NB4 (cell line): Measurements from ENCODE around the gene FAM163B.

Experiments
- DNase-seq: peaks from one replicate; pipeline ENCODE4 v3.0.0; 2010; ENCODE audit warnings: low read depth
- H3K4me3 ChIP-seq: one replicate; pipeline ENCODE4 v1.5.1; 2011; ENCODE audit warnings: mild to moderate bottlenecking, low read depth, low read length, moderate library complexity
- CTCF ChIP-seq: IDR thresholded peaks from one replicate; pipeline ENCODE4 v1.5.1; 2012; ENCODE audit warnings: low read depth, low read length
- MAX ChIP-seq: IDR thresholded peaks from 2 replicates; pipeline ENCODE4 v1.6.1; 2011; ENCODE audit warnings: low read depth, low read length
- MYC ChIP-seq: IDR thresholded peaks from 2 replicates; pipeline ENCODE4 v1.6.1; 2011; ENCODE audit warnings: low read depth, low read length
- POLR2A ChIP-seq: IDR thresholded peaks from 2 replicates; pipeline ENCODE4 v1.6.1; 2011; ENCODE audit warnings: mild to moderate bottlenecking; ENCODE audit not compliant: insufficient read length; ENCODE audit errors: extremely low read depth

The FAM163B gene

GRCh38 chr9:133633681-133634080 lies 24.5 kb upstream of the FAM163B start:
- no peak overlapping the region for H3K4me3 ChIP-seq
- no peak for DNase-seq
- TF ChIP-seq MYC (no peak), POLR2A (no peak), MAX (no peak), CTCF (no peak)

- TF ChIP-seq MAX: no peak
- no peak for TF ChIP-seq CTCF
- no peak for TF ChIP-seq MYC
- TF ChIP-seq POLR2A: no peak
- DNase-seq: no peak
- no peak overlapping the region for H3K4me3 ChIP-seq
Measured at GRCh38 chr9:133632806-133633680, 23.9 kb upstream of the FAM163B start.

GRCh38 chr9:133631111-133631510 lies 21.9 kb upstream of the FAM163B start:
- no peak for TF ChIP-seq MYC
- TF ChIP-seq POLR2A: no peak
- TF ChIP-seq MAX: no peak
- TF ChIP-seq CTCF: no peak
- H3K4me3 ChIP-seq: no peak overlapping the region
- no peak for DNase-seq

GRCh38 chr9:133629221-133630110 lies 20.3 kb upstream of the FAM163B start:
- TF ChIP-seq POLR2A: no peak
- TF ChIP-seq MAX: no peak
- TF ChIP-seq MYC: no peak
- no peak for TF ChIP-seq CTCF
- no peak for DNase-seq
- H3K4me3 ChIP-seq: no peak overlapping the region

GRCh38 chr9:133628766-133629165 lies 19.6 kb upstream of the FAM163B start:
- no peak overlapping the region for H3K4me3 ChIP-seq
- no peak for TF ChIP-seq CTCF
- TF ChIP-seq POLR2A: no peak
- no peak for TF ChIP-seq MYC
- no peak for TF ChIP-seq MAX
- DNase-seq: no peak
